ENCODE results near the gene WDFY4.

WDFY4 gene

DNA sequence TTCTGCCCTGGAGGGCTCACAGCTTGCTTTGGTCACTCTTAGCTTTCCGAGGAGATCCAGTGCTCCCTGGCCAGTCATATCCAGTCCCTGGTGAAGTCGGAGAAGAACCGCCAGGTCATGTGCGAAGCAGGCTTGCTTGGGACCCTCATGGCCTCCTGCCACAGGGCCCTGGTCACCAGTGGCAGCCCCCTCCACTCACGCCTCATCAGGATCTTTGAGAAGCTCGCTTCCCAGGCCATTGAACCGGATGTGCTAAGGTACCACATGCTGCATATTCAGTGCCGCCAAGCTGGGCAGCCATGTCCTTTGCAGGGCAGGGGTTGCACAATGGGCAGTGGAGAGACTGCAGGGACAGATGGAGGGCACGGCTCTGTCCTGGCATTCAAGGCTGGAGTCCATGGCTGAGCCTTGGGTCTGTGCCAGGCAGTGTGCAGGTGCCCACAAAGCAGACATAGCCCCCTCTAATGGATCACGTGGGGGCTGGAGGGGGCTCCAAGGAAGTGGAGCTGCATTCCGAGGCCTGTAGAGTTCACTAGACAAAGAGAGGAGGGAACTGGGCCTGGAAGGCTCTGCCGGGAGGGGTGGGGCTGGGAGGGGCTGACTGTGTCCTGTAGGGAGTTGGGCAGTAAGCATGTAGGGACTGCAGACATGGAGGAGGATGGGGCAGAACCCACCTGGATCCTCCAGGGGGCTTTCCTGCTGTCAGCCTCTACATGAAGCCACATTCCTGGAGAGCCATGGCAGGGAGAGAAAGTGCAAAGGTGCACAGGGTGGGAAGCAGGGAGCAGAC is 89.9 kb downstream of the WDFY4 start:
- DNase-seq: no peak

GRCh38 chr10:48775206-48775517 is 90.5 kb downstream of the WDFY4 start:
- DNase-seq: no peak

DNA sequence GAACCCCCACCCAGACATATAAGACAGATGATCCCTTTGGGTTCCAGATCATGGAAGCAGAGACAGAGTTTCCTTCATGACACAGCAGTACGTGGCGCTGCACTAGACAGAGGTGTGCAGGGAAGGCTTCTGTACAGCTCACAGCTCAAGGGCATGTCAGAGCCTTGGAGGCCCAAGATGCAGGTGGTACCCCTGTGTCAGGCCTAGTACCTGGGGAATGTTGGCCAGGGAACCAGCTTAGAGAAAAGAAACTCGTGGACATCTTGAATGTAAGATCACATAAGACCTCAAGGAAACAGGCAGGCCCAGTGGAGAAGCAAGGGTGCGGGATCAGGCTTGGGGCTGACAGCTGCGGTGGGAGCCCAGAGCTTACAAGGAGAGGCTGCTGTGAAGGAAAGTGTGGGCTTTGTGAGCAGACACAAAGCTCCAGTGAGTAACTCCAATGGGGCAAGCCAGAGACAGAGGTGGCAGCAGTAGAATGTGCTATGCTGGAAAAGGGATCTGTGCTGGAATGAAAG is 91.4 kb downstream of the WDFY4 start:
- no peak for DNase-seq

- no peak for DNase-seq
Measured at GRCh38 chr10:48776528-48776927, 91.9 kb downstream of the WDFY4 start.

GRCh38 chr10:48777110-48777509 is 92.4 kb downstream of the WDFY4 start:
- no peak for DNase-seq

GRCh38 chr10:48778193-48778857 is 93.7 kb downstream of the WDFY4 start:
- no peak for DNase-seq

DNA sequence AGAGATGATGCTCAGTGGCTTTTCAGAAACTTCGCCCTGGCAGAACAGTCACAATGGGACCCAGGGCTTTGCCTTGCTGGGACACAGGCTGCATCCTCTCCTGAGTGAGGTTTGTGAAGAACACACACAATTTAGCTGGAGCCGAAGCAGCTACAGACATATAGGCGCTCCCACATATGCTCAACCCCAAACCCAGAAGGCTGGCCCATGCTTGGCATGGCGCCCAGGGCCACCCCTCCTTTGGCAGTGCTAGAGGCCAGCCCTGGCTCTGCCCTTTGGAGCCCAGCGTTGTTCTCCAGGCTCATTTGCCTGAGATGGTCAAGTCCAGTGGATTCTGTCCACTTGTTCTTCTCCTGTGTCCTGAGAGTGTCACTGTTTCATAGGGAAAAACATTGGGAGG is 94.4 kb downstream of the WDFY4 start:
- no peak for DNase-seq

DNA sequence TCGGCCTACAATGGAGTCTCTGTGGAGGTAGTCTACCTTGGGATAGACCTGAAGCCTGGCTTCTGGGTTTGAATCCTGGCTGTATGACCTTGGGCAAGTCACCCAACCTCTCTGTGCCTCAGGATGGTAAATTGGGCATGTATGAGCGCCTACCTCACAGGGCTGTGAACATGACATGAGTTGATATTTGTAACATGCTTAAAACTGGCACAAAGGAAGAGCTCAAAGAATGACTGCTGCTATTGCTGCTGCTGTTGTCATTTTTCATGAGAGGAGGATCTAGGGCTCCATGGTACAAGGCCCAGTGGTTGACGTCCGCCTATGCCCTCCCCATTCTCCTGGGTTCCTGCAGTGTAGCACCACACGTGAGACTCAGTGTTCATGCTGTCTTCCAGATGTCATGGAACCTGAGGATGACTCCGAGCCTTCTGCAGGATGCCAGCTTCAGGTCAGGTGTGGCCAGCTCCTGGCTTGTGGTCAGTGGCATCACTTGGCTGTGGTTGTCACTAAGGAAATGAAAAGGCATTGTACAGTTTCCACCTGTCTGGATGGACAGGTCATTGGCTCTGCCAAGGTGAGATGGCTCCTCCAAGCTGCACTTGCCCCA is 95.0 kb downstream of the WDFY4 start:
- DNase-seq: no peak

DNA sequence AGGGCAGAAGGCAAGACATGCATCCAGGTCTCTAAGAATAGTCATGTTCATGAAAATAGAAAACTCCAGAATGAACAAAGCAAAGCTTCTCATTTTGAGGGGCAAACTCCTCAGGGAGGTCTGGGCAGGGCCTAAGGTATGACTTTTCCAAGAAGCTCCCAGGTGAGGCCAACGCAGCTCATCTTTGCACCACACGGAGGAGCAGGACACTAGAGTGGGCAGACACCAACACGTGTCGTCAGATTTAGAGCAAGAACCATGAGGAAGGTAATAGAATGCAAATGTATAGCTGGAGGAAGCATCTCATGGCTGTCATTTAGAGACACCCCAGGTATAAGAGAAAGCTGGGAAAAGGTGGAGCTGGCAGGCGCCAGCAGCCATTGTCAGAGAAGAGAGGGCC is 95.7 kb downstream of the WDFY4 start:
- DNase-seq: no peak

DNA sequence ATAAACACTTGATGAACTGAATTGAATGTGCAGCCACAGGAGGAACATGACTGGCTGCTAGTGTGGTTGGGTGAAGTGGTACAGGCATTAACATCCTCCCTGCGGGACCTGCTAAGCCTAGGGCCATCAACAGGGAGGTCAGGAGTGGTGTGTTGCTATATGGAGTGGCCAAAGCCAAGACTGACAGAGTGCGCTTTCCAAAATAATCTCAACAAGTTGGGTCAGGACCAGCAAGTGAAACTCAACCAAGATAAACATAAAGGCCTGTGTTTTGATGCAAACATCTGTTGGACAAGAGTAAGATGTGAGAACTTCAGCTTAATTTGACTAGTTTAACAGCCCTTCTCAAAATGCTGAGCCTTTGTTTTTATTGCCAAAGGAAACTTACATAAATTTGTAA is 97.7 kb downstream of the WDFY4 start:
- no peak for DNase-seq

DNA sequence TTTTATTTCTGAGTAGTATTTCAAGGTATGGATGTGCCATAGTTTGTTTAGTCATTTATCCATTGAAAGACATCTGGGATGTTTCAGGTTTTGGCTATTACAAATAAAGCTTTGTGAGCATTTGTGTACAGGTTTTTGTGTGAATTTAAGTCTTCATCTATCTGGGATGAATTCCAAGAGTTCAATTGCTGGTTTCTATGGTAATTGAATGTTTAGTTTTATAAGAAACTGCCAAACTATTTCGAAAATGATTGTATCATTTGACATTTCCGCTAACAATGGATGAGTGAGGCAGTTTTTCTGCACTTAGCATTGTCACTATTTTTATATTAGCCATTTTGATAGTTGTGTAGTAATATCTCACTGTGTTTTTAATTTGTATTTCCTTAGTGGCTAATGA is 99.4 kb downstream of the WDFY4 start:
- DNase-seq: no peak

- DNase-seq: no peak
Measured at GRCh38 chr10:48785796-48786195, 101.1 kb downstream of the WDFY4 start.

- DNase-seq: no peak
Measured at GRCh38 chr10:48786606-48787282, 102.1 kb downstream of the WDFY4 start.

DNA sequence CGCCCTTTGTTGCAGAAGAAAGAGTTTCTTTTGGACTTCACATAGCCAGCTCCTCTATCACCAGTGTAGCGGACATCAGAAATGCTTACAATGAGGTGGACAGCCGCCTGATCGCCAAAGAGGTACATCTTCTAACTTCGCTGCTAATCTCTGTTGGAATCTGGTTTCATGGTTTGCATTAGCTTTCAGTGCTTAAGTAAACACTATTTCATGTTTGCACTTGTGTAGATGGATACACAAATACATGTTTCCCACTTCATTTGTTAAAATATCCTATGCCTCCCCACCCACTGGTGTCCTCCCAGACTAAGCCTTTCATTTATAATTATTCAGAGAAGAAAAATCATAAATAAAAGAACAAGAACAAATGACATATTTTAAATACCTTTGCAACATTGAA is 103.9 kb downstream of the WDFY4 start:
- DNase-seq: no peak

DNA sequence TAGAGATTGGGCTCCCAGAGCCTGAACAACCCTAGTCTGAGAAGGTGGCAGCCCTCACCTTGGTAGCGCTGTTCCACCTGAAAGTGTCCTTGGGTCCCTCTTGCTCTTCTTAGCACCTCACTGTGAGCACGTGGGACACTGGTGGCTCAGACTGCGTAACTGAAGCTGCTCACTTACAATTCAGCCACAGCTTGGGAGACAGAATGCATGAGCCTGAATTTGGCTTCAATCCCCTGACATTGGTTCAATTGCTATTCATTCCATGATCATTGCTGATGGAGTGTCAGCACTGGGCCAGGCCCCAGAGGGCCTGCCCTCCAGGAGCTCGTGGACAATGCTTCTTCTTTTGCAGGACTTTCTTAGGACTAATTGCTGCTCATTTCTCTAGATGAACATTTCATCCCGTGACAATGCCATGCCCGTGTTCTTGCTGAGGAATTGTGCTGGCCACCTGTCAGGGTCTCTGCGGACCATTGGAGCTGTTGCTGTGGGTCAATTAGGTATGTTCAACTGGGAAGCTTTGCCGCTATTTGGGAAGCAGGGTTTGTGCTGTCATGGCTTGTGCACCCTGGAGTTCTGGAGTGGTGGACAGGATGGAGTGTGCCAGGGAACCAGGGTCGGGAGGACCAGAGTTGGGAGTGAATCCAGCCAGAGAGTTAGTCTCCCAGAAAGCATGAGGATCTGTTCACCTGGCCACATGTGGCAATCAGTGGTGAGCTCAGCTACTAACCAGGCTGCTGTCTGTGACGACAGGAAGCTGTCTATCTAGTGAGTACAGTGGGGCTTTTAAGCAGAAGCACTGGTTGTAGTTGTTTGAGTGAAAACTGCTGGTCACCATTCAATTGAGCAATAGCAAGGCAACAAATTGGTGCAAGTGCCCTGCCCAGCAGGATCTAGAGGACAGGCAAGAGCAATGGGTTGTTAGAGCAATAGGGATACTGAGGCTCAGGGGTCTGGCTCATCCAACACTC is 105.1 kb downstream of the WDFY4 start:
- DNase-seq: no peak

DNA sequence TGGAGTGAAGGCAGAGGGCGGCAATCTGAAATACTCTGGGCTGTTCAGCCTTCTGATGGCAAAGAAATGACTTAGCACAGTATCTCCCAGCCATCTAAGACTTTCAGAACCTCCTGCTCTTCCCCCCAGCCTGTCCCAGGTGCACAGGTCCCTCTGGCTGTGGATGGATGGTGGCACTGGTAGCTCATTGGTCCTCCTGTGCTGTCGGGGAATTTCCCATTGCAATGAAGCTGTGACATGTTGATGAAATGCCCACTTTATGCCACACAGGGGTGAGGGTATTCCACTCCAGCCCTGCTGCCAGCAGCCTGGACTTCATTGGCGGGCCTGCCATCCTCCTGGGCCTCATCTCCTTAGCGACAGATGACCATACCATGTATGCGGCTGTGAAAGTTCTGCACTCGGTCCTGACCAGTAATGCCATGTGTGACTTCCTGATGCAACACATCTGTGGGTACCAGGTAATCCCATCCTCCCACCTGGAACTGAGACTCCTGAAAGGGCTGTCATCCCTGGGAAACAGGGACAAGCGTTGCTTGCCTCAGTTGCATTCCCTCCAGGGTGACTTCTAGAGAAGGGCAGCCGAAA is 105.9 kb downstream of the WDFY4 start:
- DNase-seq: no peak

- DNase-seq: peak; percentile 40
Measured at GRCh38 chr10:48791267-48791928, 106.7 kb downstream of the WDFY4 start.

GRCh38 chr10:48792121-48792520 is 107.4 kb downstream of the WDFY4 start:
- no peak for DNase-seq

GRCh38 chr10:48792687-48793096 is 108.0 kb downstream of the WDFY4 start:
- DNase-seq: no peak

DNA sequence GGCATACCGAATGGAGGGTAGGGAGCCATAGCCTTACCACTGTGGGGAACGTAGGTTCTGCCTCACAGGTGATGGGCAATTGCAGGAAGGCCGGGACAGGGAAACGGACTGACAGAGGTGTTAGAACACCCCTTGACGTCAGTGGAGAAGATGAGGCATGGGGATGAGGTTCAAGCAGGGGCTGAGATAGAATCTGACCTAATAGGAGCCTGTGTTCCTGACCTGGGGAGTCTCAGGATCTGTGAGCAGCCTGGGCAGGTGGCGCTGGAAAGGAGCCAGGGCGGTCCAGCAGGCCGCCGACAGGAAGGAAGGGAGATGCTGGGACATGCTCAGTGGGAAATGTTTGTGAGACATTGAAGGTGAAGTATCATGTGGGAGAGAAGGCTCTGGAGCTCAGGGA is 109.4 kb downstream of the WDFY4 start:
- DNase-seq: no peak

- DNase-seq: no peak
Measured at GRCh38 chr10:48796713-48797245, 112.1 kb downstream of the WDFY4 start.
